ENCODE data around the gene DIPK2A. TPM values are rescaled to one million over a fixed set of nuclear protein-coding genes. Genes with fewer than 3 reads are reported as not detected.

DIPK2A gene
- total RNA-seq, 1 experiment from 2014 or later: 14.3 TPM

DNA sequence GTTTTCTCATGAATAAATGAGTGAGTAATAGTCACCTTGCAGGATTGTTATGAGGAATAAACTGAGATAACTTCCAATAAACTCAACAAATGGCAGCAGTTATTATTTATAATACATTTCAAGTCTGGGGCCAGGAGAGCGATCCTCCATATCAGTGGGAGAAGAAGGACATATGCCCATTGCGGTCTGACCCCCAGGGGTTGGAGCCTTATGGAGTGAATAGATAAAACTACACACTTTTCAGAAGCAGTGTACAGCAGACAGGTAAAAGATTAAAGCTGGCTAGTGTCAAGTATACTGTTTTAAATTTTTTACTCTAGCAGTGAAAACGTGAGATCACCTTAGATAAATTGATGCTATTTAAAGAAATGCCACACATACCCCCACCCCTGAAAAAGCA, 43.5 kb downstream of the DIPK2A start:
- no peak overlapping the region for H3K4me3 ChIP-seq (ENCODE audit: low read depth in 2 of 2, low read length in 2 of 2)
- DNase-seq (ENCODE audit: low read depth, low spot score) (no peak), ATAC-seq (no peak)
- no peak overlapping the region for H3K27ac ChIP-seq (ENCODE audit: low read length)
- BruUV-seq (replicated peaks): no TSS peak
- intact Hi-C loops (cut with micrococcal nuclease; ENCODE audit: unreplicated experiment) (no loop called here), in situ Hi-C loops (cut with HindIII; ENCODE audit: low pct_unique_long_range_greater_than_20kb, low sequenced_read_pairs) (no loop called here)
- TF ChIP-seq, protein P1, sequence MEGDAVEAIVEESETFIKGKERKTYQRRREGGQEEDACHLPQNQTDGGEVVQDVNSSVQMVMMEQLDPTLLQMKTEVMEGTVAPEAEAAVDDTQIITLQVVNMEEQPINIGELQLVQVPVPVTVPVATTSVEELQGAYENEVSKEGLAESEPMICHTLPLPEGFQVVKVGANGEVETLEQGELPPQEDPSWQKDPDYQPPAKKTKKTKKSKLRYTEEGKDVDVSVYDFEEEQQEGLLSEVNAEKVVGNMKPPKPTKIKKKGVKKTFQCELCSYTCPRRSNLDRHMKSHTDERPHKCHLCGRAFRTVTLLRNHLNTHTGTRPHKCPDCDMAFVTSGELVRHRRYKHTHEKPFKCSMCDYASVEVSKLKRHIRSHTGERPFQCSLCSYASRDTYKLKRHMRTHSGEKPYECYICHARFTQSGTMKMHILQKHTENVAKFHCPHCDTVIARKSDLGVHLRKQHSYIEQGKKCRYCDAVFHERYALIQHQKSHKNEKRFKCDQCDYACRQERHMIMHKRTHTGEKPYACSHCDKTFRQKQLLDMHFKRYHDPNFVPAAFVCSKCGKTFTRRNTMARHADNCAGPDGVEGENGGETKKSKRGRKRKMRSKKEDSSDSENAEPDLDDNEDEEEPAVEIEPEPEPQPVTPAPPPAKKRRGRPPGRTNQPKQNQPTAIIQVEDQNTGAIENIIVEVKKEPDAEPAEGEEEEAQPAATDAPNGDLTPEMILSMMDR (IDR thresholded peaks at IDR 0.05): no peak
- H3K36me3 ChIP-seq (ENCODE audit: control insufficient read depth, insufficient read depth, low read length): no peaks in the 10 kb centered on the region
- no peaks in the 10 kb centered on the region for H3K9me3 ChIP-seq (ENCODE audit: control insufficient read depth, insufficient read depth, low read depth, low read length)
- H3K4me1 ChIP-seq (ENCODE audit: control insufficient read depth, insufficient read depth, low read length): no peaks in the 10 kb centered on the region
- POLR2A ChIA-PET: no interaction called here
- no peaks in the 10 kb centered on the region for H3K27me3 ChIP-seq (ENCODE audit: control insufficient read depth, insufficient read depth, low read length)
- CTCF ChIA-PET: no interaction called here

DNA sequence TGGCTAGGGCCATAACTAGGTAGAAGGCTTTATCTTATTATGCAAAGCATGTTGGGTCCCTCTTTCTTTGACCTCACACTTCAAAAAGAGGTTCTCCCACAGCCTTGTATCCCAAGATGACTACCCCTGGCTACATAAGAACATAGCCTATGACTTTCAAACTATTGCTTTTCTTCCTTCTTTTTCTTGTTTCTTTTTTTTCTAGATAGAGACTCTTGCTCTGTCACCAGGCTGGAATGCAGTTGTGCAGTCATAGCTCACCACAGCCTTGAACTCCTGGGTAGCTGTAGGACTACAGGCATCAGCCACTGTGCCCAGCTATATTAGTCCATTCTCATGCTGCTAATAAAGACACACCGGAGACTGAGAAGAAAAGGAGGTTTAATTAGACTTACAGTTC, 47.2 kb downstream of the DIPK2A start:
- Histone ChIP-seq H3K4me3 (ENCODE audit: low read depth in 2 of 2, low read length in 2 of 2) (no peak overlapping the region), H3K27me3 (ENCODE audit: control insufficient read depth, insufficient read depth, low read length) (no peaks in the 10 kb centered on the region), H3K4me1 (ENCODE audit: control insufficient read depth, insufficient read depth, low read length) (no peaks in the 10 kb centered on the region), H3K9me3 (ENCODE audit: control insufficient read depth, insufficient read depth, low read depth, low read length) (no peaks in the 10 kb centered on the region), H3K36me3 (ENCODE audit: control insufficient read depth, insufficient read depth, low read length) (no peaks in the 10 kb centered on the region), H3K27ac (ENCODE audit: low read length) (no peak overlapping the region)
- ChIA-PET CTCF (no interaction called here), POLR2A (no interaction called here)
- TF ChIP-seq, protein P2, sequence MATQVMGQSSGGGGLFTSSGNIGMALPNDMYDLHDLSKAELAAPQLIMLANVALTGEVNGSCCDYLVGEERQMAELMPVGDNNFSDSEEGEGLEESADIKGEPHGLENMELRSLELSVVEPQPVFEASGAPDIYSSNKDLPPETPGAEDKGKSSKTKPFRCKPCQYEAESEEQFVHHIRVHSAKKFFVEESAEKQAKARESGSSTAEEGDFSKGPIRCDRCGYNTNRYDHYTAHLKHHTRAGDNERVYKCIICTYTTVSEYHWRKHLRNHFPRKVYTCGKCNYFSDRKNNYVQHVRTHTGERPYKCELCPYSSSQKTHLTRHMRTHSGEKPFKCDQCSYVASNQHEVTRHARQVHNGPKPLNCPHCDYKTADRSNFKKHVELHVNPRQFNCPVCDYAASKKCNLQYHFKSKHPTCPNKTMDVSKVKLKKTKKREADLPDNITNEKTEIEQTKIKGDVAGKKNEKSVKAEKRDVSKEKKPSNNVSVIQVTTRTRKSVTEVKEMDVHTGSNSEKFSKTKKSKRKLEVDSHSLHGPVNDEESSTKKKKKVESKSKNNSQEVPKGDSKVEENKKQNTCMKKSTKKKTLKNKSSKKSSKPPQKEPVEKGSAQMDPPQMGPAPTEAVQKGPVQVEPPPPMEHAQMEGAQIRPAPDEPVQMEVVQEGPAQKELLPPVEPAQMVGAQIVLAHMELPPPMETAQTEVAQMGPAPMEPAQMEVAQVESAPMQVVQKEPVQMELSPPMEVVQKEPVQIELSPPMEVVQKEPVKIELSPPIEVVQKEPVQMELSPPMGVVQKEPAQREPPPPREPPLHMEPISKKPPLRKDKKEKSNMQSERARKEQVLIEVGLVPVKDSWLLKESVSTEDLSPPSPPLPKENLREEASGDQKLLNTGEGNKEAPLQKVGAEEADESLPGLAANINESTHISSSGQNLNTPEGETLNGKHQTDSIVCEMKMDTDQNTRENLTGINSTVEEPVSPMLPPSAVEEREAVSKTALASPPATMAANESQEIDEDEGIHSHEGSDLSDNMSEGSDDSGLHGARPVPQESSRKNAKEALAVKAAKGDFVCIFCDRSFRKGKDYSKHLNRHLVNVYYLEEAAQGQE (IDR thresholded peaks at IDR 0.05; ENCODE audit: insufficient read depth in 1 of 2, low read depth in 2 of 2, low read length in 1 of 2): no peak
- in situ Hi-C loops (cut with HindIII; ENCODE audit: low pct_unique_long_range_greater_than_20kb, low sequenced_read_pairs): no loop called here
- no peak for DNase-seq (ENCODE audit: low read depth, low spot score)
- intact Hi-C loops (cut with micrococcal nuclease; ENCODE audit: unreplicated experiment): no loop called here
- no peak for ATAC-seq
- BruUV-seq (replicated peaks): no TSS peak

Other genes with a start within 250 kb of the DIPK2A start
- not detected for gene SLC9A9, start 123.4 kb upstream of the DIPK2A start, total RNA-seq (2021; ENCODE audit: unreplicated experiment)

All from Panc1 (cell line).